Aorta (tissue), 5 donors: ENCODE measurements around the gene NETO1. TPM values are rescaled to one million over a fixed set of nuclear protein-coding genes. Genes with fewer than 3 reads are reported as not detected.

Source experiments
- ATAC-seq: fragments of 200-7000 bp; cut with Tn5 transposase; one replicate; pipeline ENCODE4 v1.9.1; 2022; ENCODE audit warnings: moderate library complexity; ENCODE audit not compliant: low FRiP score
- DNase-seq, 2 donors: peaks; one replicate each; pipeline ENCODE4 v3.0.0-alpha.2; 2020
- H3K27ac ChIP-seq, 2 donors: one replicate each; pipeline ENCODE4 v1.5.1; 2013; ENCODE audit warnings: low read length in 2 of 2, mild to moderate bottlenecking in 2 of 2, moderate library complexity in 2 of 2, control low read depth in 1 of 2, inconsistent platforms in 1 of 2, low read depth in 1 of 2
- H3K27me3 ChIP-seq, 2 donors: one replicate each; pipeline ENCODE4 v1.6.1; 2013; ENCODE audit warnings: control low read depth in 1 of 2, low read length in 1 of 2, mild to moderate bottlenecking in 1 of 2, moderate library complexity in 1 of 2; ENCODE audit not compliant: insufficient read depth in 2 of 2, control insufficient read depth in 1 of 2
- H3K36me3 ChIP-seq, 2 donors: one replicate each; pipeline ENCODE4 v1.6.1; 2013; ENCODE audit warnings: control low read depth in 1 of 2, low read length in 1 of 2, mild to moderate bottlenecking in 1 of 2; ENCODE audit not compliant: insufficient read depth in 2 of 2, control insufficient read depth in 1 of 2
- H3K4me1 ChIP-seq, 2 donors: one replicate each; pipeline ENCODE4 v1.6.1; 2013; ENCODE audit warnings: low read length in 2 of 2, control low read depth in 1 of 2, mild to moderate bottlenecking in 1 of 2, moderate library complexity in 1 of 2; ENCODE audit not compliant: insufficient read depth in 2 of 2, control insufficient read depth in 1 of 2
- H3K4me3 ChIP-seq, 2 donors: one replicate each; pipeline ENCODE4 v1.5.1; 2013; ENCODE audit warnings: low read length in 2 of 2, control low read depth in 1 of 2, mild to moderate bottlenecking in 1 of 2
- H3K9me3 ChIP-seq: one replicate; pipeline ENCODE4 v1.6.1; 2013; ENCODE audit warnings: mild to moderate bottlenecking, low read length; ENCODE audit not compliant: control insufficient read depth
- WGBS, 2 donors: extraction: QIAGEN DNeasy Blood & Tissue Kit; methylation state at CpG; one replicate each; pipeline ENCODE4 v1.1.7; 2013; 5-methylcytosine and 5-hydroxymethylcytosine counted together
- intact Hi-C, 2 donors: fragments of 100-400 bp; cut with DNase I; formaldehyde crosslinking; loops; one replicate each; pipeline versions ENCODE4 v1.14.2 to v1.15.0; 2022
- polyA plus RNA-seq, 2 donors: library from polyadenylated mRNA; stranded (reverse); fragments of 200-250 nt; gene quantifications; one replicate each; pipeline ENCODE4 v1.2.3, GENCODE V29; 2013
- total RNA-seq, 2 donors: library from RNA; stranded (reverse); fragmentation: NEBNext Ultra II Directional; extraction: Animal tissue kit (Norgen Biotek cat#: 25700); gene quantifications; one replicate each; pipeline ENCODE4 v1.2.1, GENCODE V29; 2021
- donor health status: healthy with polysubstance abuse.
- donor health status: Bipolar disorder and iron deficiency.
- donor health status: DM: no; HTN: no; CAD: no.
- donor health status: DM: no; HTN: no; CAD: no.
- donor health status: DM: yes; HTN: yes; CAD: no.

NETO1 gene
- total and polyA plus RNA-seq, 4 donors: 3.8 TPM; not detected in 3

- intact Hi-C loops: no loop called here
- DNase-seq (no peak), ATAC-seq (no peak)
- H3K9me3 ChIP-seq: peaks cover 1% of the 10 kb centered on the region
- H3K27me3 ChIP-seq: no peaks in the 10 kb centered on the region
- H3K36me3 ChIP-seq: no peaks in the 10 kb centered on the region
- H3K4me3 ChIP-seq: no peak overlapping the region
- H3K27ac ChIP-seq: no peak overlapping the region
- WGBS, 2 donors: 71 to 75% methylated on average over 9 of the region's 9 CpGs
- H3K4me1 ChIP-seq: no peaks in the 10 kb centered on the region
These were observed 84.3 kb downstream of the NETO1 start for GRCh38 chr18:72783530-72783929.

GRCh38 chr18:72774914-72775313 lies 92.9 kb downstream of the NETO1 start:
- H3K9me3 ChIP-seq: no peaks in the 10 kb centered on the region
- ATAC-seq (no peak), DNase-seq (no peak)
- H3K27me3 ChIP-seq: no peaks in the 10 kb centered on the region
- no peaks in the 10 kb centered on the region for H3K36me3 ChIP-seq
- intact Hi-C loops: no loop called here
- no peak overlapping the region for H3K4me3 ChIP-seq
- 21 to 24% methylated on average over 2 of the region's 2 CpGs for WGBS, 2 donors
- H3K4me1 ChIP-seq: no peaks in the 10 kb centered on the region
- H3K27ac ChIP-seq: no peak overlapping the region

- Histone ChIP-seq H3K4me3 (no peak overlapping the region), H3K4me1 (no peaks in the 10 kb centered on the region), H3K27ac (no peak overlapping the region), H3K27me3 (no peaks in the 10 kb centered on the region), H3K9me3 (no peaks in the 10 kb centered on the region), H3K36me3 (no peaks in the 10 kb centered on the region)
- ATAC-seq (no peak), DNase-seq (no peak)
- intact Hi-C loops: no loop called here
These were observed 94.9 kb downstream of the NETO1 start for GRCh38 chr18:72772916-72773315.

GRCh38 chr18:72768681-72769229 lies 99.0 kb downstream of the NETO1 start:
- no peak for ATAC-seq
- no peaks in the 10 kb centered on the region for H3K4me1 ChIP-seq
- no peaks in the 10 kb centered on the region for H3K9me3 ChIP-seq
- H3K36me3 ChIP-seq: no peaks in the 10 kb centered on the region
- no peak overlapping the region for H3K4me3 ChIP-seq
- no peak for DNase-seq
- no peaks in the 10 kb centered on the region for H3K27me3 ChIP-seq
- no peak overlapping the region for H3K27ac ChIP-seq
- WGBS, 2 donors: 49 to 59% methylated on average over 8 of the region's 8 CpGs
- intact Hi-C loops: loop anchor here in 1 of 2 donors (10.0 kb wide), 1 partner anchor 1066 kb away; no protein-coding TSS in a partner anchor

- DNase-seq (no peak), ATAC-seq (no peak)
- intact Hi-C loops: loop anchor here in 1 of 2 donors (10.0 kb wide), 1 partner anchor 1072 kb away; no protein-coding TSS in a partner anchor
- H3K9me3 ChIP-seq: no peaks in the 10 kb centered on the region
- no peaks in the 10 kb centered on the region for H3K27me3 ChIP-seq
- no peak overlapping the region for H3K27ac ChIP-seq
- 16 to 18% methylated on average over 5 of the region's 5 CpGs for WGBS, 2 donors
- no peaks in the 10 kb centered on the region for H3K4me1 ChIP-seq
- no peaks in the 10 kb centered on the region for H3K36me3 ChIP-seq
- no peak overlapping the region for H3K4me3 ChIP-seq
These were observed 105.2 kb downstream of the NETO1 start for GRCh38 chr18:72762515-72763122.

- no peak for DNase-seq
- no peak for ATAC-seq
- no peaks in the 10 kb centered on the region for H3K4me1 ChIP-seq
- intact Hi-C loops: no loop called here
- no peaks in the 10 kb centered on the region for H3K27me3 ChIP-seq
- H3K9me3 ChIP-seq: no peaks in the 10 kb centered on the region
- H3K36me3 ChIP-seq: no peaks in the 10 kb centered on the region
- no peak overlapping the region for H3K4me3 ChIP-seq
- H3K27ac ChIP-seq: no peak overlapping the region
- WGBS, 2 donors: 58 to 63% methylated on average over 4 of the region's 4 CpGs
These were observed 115.6 kb downstream of the NETO1 start for GRCh38 chr18:72752220-72752619.

- Histone ChIP-seq H3K27me3 (no peaks in the 10 kb centered on the region), H3K27ac (no peak overlapping the region), H3K9me3 (no peaks in the 10 kb centered on the region), H3K4me1 (no peaks in the 10 kb centered on the region), H3K36me3 (no peaks in the 10 kb centered on the region), H3K4me3 (no peak overlapping the region)
- intact Hi-C loops: no loop called here
- WGBS, 2 donors: 31 to 54% methylated on average over 1 of the region's 1 CpG
- DNase-seq: no peak
- ATAC-seq: no peak
These were observed 125.8 kb downstream of the NETO1 start for GRCh38 chr18:72742002-72742401.

GRCh38 chr18:72738136-72738535 lies 129.7 kb downstream of the NETO1 start:
- Histone ChIP-seq H3K27me3 (no peaks in the 10 kb centered on the region), H3K27ac (no peak overlapping the region), H3K4me3 (no peak overlapping the region), H3K36me3 (no peaks in the 10 kb centered on the region), H3K4me1 (no peaks in the 10 kb centered on the region), H3K9me3 (no peaks in the 10 kb centered on the region)
- WGBS, 2 donors: 52 to 56% methylated on average over 4 of the region's 4 CpGs
- ATAC-seq (no peak), DNase-seq (no peak)
- intact Hi-C loops: no loop called here

- DNase-seq (no peak), ATAC-seq (no peak)
- Histone ChIP-seq H3K27ac (no peak overlapping the region), H3K36me3 (no peaks in the 10 kb centered on the region), H3K27me3 (no peaks in the 10 kb centered on the region), H3K4me1 (no peaks in the 10 kb centered on the region), H3K9me3 (peaks cover 2% of the 10 kb centered on the region), H3K4me3 (no peak overlapping the region)
- WGBS, 2 donors: 82 to 83% methylated on average over 6 of the region's 6 CpGs
- intact Hi-C loops: no loop called here
These were observed 140.0 kb downstream of the NETO1 start for GRCh38 chr18:72727776-72728175.
